Measurements from ENCODE around the gene TGFB1. TPM values are rescaled to one million over a fixed set of nuclear protein-coding genes. Genes with fewer than 3 reads are reported as not detected.
A peak's percentile ranks its signal among the peaks of the same experiment; 100 is the strongest.

Gene TGFB1
- total and polyA plus RNA-seq, 2 of the 13 experiments (the other 11 are each of a cell fraction or from before 2014, with no cell fraction given), result 4.1 to 5.4 TPM

GRCh38 chr19:41323023-41323422 is 30.7 kb downstream of the TGFB1 start (continued):
- TF ChIP-seq ZFP91 (CRISPR knock-in tag; IDR thresholded peaks at IDR 0.05; ENCODE audit: borderline replicate concordance) (no peak), PBX3 (CRISPR knock-in tag; IDR thresholded peaks at IDR 0.05; ENCODE audit: borderline replicate concordance) (no peak), ATAD3A (CRISPR knock-in tag; IDR thresholded peaks at IDR 0.05) (no peak), ZBTB49 (CRISPR knock-in tag; IDR thresholded peaks at IDR 0.05; ENCODE audit: borderline replicate concordance) (no peak), RARA (CRISPR knock-in tag; IDR thresholded peaks at IDR 0.05) (peak; percentile 75), ETV6 (CRISPR knock-in tag; conservative IDR thresholded peaks at IDR 0.05) (no peak), ZNF564 (CRISPR knock-in tag; IDR thresholded peaks at IDR 0.05) (no peak), ZNF891 (CRISPR knock-in tag; IDR thresholded peaks at IDR 0.05) (no peak), REL (CRISPR knock-in tag; conservative IDR thresholded peaks at IDR 0.05) (no peak), LCORL (IDR thresholded peaks at IDR 0.05) (no peak), LCORL (CRISPR knock-in tag; IDR thresholded peaks at IDR 0.05) (no peak), ZNF556 (CRISPR knock-in tag; IDR thresholded peaks at IDR 0.05; ENCODE audit: borderline replicate concordance) (no peak), PHF8 (CRISPR knock-in tag; IDR thresholded peaks at IDR 0.05) (0 out of 2 replicates have a peak, but pooled peaks have one; percentile 4), ZNF30 (CRISPR knock-in tag; IDR thresholded peaks at IDR 0.05) (no peak), FOXO4 (CRISPR knock-in tag; conservative IDR thresholded peaks at IDR 0.05) (no peak), STAG1 (CRISPR knock-in tag; IDR thresholded peaks at IDR 0.05) (no peak), PRPF4 (IDR thresholded peaks at IDR 0.05; ENCODE audit: low read depth, low read length, poor library complexity, severe bottlenecking) (no peak), ZNF709 (CRISPR knock-in tag; IDR thresholded peaks at IDR 0.05) (no peak), SKIL (CRISPR knock-in tag; IDR thresholded peaks at IDR 0.05; ENCODE audit: borderline replicate concordance) (peak; percentile 79), ZNF770 (CRISPR knock-in tag; IDR thresholded peaks at IDR 0.05) (peak; percentile 61)

Measured in HepG2 (cell line).